HepG2 (cell line): ENCODE measurements around the gene KIF3C. TPM values are rescaled to one million over a fixed set of nuclear protein-coding genes. Genes with fewer than 3 reads are reported as not detected.
A peak's percentile ranks its signal among the peaks of the same experiment; 100 is the strongest.

Source experiments
- AHDC1 ChIP-seq: sonication (generic); formaldehyde crosslinking; IDR thresholded peaks from 2 replicates; pipeline ENCODE4 v1.5.1; 2020; ENCODE audit warnings: mild to moderate bottlenecking, missing genetic modification reagents, borderline replicate concordance
- ARNT2 ChIP-seq: sonication (generic); formaldehyde crosslinking; IDR thresholded peaks from 2 replicates; pipeline ENCODE4 v1.8.0; 2022; ENCODE audit warnings: mild to moderate bottlenecking, low read depth, missing genetic modification reagents, moderate library complexity
- JARID2 ChIP-seq: sonication (generic); formaldehyde crosslinking; IDR thresholded peaks from 2 replicates; pipeline ENCODE4 v1.8.1; 2023; ENCODE audit warnings: missing genetic modification reagents, inconsistent platforms; ENCODE audit not compliant: insufficient replicate concordance
- PAF1 ChIP-seq: IDR thresholded peaks from 2 replicates; pipeline ENCODE4 v1.6.1; 2016; ENCODE audit warnings: missing genetic modification reagents, missing compliant biosample characterization
- PRDM10 ChIP-seq: sonication (generic); formaldehyde crosslinking; IDR thresholded peaks from 2 replicates; pipeline ENCODE4 v1.4.0; 2020; ENCODE audit warnings: low read depth, missing genetic modification reagents
- TEF ChIP-seq: sonication (generic); formaldehyde crosslinking; IDR thresholded peaks from 2 replicates; pipeline ENCODE4 v1.5.0; 2020; ENCODE audit warnings: missing genetic modification reagents
- TGIF2 ChIP-seq: IDR thresholded peaks from 2 replicates; pipeline ENCODE4 v1.6.1; 2016; ENCODE audit warnings: control low read depth, missing compliant biosample characterization
- USF2 ChIP-seq, 2 experiments: sonication (generic) in 1 of 2; formaldehyde crosslinking in 1 of 2; IDR thresholded peaks; 2 replicates each; pipeline versions ENCODE4 v1.5.1 to v1.6.1; 2011 to 2020; ENCODE audit warnings: borderline replicate concordance in 1 of 2, low read depth in 1 of 2, low read length in 1 of 2, mild to moderate bottlenecking in 1 of 2, missing genetic modification reagents in 1 of 2, moderate library complexity in 1 of 2
- ZNF337 ChIP-seq: sonication (generic); formaldehyde crosslinking; IDR thresholded peaks from 2 replicates; pipeline ENCODE4 v1.5.1; 2020; ENCODE audit warnings: missing genetic modification reagents, low read depth, mild to moderate bottlenecking, borderline replicate concordance
- polyA plus RNA-seq, 8 experiments: library from polyadenylated mRNA; depleted of rRNA in 3 of 8; stranded (reverse) in 7 of 8; unstranded in 1 of 8; fragments of >200 nt; fragmentation: Illumina TruSeq in 4 of 8; extraction: Trizol in 4 of 8; gene quantifications; 2 replicates each; pipeline versions ENCODE4 v1.2.1 to v1.2.3, GENCODE V29; 2011 to 2016; ENCODE audit warnings: low read depth in 4 of 8, missing spikeins in 1 of 8, mixed read lengths in 1 of 8; ENCODE audit not compliant: insufficient read depth in 1 of 8
- total RNA-seq, 5 experiments: library from RNA; depleted of rRNA; stranded (reverse); fragments of >200 nt; fragmentation: Illumina TruSeq; extraction: Trizol; gene quantifications; 2 replicates each; pipeline ENCODE4 v1.2.3, GENCODE V29; 2016; ENCODE audit warnings: low read depth in 1 of 5
- TF ChIP-seq, protein P1 (sequence below): sonication (generic); formaldehyde crosslinking; IDR thresholded peaks from 2 replicates; pipeline ENCODE4 v1.5.0; 2020; ENCODE audit warnings: missing genetic modification reagents

Gene KIF3C
- total and polyA plus RNA-seq, 2 of the 13 experiments (the other 11 are each of a cell fraction or from before 2014, with no cell fraction given) = 3.6 to 4.9 TPM

- TF ChIP-seq PRDM10 (no peak), TEF (CRISPR knock-in tag) (peak; percentile 68), USF2 (IDR thresholded peaks at IDR 0.05; ENCODE audit: low read depth, low read length) (peak; percentile 91), USF2 (CRISPR knock-in tag; IDR thresholded peaks at IDR 0.05; ENCODE audit: borderline replicate concordance) (peak; percentile 79; the same call in 1 of the 2 replicates), AHDC1 (CRISPR knock-in tag) (no peak), ZNF337 (CRISPR knock-in tag) (no peak; the same call in 1 of the 2 replicates), ARNT2 (peak; percentile 80), JARID2 (CRISPR knock-in tag) (peak; percentile 37), PAF1 (no peak), TGIF2 (CRISPR knock-in tag) (peak; percentile 72; the same call in 1 of the 2 replicates)
- TF ChIP-seq, protein P1, sequence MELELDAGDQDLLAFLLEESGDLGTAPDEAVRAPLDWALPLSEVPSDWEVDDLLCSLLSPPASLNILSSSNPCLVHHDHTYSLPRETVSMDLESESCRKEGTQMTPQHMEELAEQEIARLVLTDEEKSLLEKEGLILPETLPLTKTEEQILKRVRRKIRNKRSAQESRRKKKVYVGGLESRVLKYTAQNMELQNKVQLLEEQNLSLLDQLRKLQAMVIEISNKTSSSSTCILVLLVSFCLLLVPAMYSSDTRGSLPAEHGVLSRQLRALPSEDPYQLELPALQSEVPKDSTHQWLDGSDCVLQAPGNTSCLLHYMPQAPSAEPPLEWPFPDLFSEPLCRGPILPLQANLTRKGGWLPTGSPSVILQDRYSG (CRISPR knock-in tag) = peak; percentile 85; the same call in 1 of the 2 replicates
These were observed 103.8 kb downstream of the KIF3C start, which contains the start of gene ASXL2 (continued) for GRCh38 chr2:25878361-25879132.
